Prostate gland (tissue), 2 donors: ENCODE measurements around the gene KCNJ6.

Experiments
- POLR2A ChIP-seq: fragments of 450-650 bp; IDR thresholded peaks from one replicate; pipeline ENCODE4 v1.6.1; 2016; ENCODE audit warnings: antibody characterized with exemption, mild to moderate bottlenecking
- POLR2AphosphoS5 ChIP-seq: sonication (generic); formaldehyde crosslinking; IDR thresholded peaks from one replicate; pipeline ENCODE4 v1.6.1; 2017; ENCODE audit warnings: antibody characterized with exemption
- TF ChIP-seq, protein P1 (sequence below), 4 experiments: fragments of 200-600 bp in 2 of 4; fragments of 450-650 bp in 2 of 4; sonication (generic) in 2 of 4; IDR thresholded peaks; 1 replicate in 3 of 4; 2 replicates in 1 of 4; pipeline ENCODE4 v1.5.1; 2016 to 2019; ENCODE audit warnings: antibody characterized with exemption in 4 of 4, mild to moderate bottlenecking in 2 of 4, moderate library complexity in 2 of 4

DNA sequence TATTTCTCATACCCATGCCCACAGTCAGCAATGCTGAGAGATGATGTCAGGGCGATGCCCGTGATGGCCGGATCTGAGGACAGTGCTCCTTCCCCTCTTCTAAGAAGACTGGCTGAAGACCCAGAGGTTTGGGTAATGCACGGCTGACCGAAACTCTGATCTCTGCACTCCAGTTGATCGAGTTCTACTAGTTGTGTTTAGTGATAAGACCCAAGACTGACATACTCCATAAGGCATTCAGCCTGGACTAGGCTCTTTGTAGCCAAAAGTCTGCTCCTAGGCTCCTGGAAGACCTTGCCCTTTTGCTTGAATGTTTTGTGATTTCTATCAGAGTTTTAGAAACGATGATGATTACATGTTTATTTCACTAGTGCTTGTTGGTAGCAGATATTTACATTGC, 298.2 kb downstream of the KCNJ6 start:
- TF ChIP-seq, protein P1, sequence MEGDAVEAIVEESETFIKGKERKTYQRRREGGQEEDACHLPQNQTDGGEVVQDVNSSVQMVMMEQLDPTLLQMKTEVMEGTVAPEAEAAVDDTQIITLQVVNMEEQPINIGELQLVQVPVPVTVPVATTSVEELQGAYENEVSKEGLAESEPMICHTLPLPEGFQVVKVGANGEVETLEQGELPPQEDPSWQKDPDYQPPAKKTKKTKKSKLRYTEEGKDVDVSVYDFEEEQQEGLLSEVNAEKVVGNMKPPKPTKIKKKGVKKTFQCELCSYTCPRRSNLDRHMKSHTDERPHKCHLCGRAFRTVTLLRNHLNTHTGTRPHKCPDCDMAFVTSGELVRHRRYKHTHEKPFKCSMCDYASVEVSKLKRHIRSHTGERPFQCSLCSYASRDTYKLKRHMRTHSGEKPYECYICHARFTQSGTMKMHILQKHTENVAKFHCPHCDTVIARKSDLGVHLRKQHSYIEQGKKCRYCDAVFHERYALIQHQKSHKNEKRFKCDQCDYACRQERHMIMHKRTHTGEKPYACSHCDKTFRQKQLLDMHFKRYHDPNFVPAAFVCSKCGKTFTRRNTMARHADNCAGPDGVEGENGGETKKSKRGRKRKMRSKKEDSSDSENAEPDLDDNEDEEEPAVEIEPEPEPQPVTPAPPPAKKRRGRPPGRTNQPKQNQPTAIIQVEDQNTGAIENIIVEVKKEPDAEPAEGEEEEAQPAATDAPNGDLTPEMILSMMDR (IDR thresholded peaks at IDR 0.05): no peak
- TF ChIP-seq POLR2A: no peak
- TF ChIP-seq POLR2AphosphoS5: no peak
